ENCODE results near the gene ARFGAP1.

DNA sequence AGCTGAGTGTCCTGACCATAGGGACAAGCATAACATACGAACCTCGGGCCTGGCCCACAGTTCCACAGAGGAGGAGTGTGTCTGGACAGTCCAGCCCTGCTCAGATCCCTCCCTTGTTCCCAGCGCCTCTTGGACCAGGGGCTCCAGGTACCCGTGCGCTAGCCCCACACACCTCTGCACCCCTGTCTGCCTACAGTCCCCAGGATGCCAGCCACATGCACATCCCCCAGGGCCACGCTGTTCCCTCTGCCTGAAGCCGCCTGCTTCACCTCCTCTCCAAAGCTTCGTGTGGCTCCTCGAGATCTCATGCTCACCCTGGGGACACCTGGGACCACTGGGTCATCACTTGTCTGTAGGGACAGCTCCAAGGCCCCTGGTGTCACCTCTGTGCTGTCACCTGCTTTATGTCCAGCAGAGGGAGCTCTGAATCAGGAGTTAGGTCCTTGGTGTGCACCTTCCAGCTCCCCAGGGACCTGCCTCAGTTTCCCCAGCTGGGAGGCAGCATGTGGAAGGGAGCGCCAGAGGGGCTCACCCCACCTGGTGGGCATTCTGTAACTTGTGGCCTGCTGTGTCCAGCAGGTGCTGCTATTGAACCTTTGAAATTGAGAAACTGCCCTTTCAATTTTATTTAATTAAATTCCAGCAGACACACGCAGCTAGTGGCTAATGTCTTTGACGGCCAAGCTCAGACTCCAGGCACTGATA is 49.3 kb upstream of the ARFGAP1 start:
- no peak for TF ChIP-seq CTCF (IDR thresholded peaks at IDR 0.05)
- no peak for TF ChIP-seq POLR2A (IDR thresholded peaks at IDR 0.05)

Data from lower leg skin (tissue), 3 donors.